HG02852 (cell line): ENCODE results near the gene PIK3C3.

ENCODE experiments used
- ATAC-seq: cut with Tn5 transposase; IDR thresholded peaks from one replicate; pipeline ENCODE4 v1.9.1; 2021; ENCODE audit warnings: mild to moderate bottlenecking, moderate library complexity; ENCODE audit not compliant: unreplicated experiment

The PIK3C3 gene

DNA sequence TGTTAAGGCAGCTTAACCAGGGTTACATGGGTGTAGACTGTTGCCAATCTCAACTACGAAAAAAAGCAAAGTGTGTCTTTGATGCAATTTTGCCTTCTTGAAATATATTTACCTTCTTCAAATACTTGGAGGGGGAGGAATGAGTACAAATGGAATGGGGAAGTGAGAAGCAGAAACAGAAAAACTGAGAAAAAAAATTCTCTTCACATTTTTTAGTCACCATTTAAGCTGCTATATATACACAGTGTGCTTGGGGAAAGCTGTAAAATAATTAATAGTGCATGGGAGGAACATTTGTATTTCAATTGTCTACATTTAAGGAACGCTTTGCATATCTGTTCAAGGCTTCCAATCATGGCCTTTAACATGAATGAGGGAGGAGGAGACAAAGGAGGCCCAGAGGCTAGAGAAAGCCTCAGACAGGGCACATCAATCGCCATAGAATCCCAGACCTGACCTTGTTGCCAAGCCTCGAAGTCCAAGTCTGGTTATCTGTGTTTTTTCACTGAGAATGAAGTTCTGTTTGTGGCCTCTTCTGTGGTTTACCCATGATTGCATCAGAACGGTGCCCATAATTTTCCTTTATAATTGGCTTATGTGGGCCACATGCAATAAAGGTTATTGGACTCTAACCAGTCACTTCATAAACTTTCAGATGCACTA is 158.6 kb downstream of the PIK3C3 start:
- ATAC-seq: peak; percentile 56

DNA sequence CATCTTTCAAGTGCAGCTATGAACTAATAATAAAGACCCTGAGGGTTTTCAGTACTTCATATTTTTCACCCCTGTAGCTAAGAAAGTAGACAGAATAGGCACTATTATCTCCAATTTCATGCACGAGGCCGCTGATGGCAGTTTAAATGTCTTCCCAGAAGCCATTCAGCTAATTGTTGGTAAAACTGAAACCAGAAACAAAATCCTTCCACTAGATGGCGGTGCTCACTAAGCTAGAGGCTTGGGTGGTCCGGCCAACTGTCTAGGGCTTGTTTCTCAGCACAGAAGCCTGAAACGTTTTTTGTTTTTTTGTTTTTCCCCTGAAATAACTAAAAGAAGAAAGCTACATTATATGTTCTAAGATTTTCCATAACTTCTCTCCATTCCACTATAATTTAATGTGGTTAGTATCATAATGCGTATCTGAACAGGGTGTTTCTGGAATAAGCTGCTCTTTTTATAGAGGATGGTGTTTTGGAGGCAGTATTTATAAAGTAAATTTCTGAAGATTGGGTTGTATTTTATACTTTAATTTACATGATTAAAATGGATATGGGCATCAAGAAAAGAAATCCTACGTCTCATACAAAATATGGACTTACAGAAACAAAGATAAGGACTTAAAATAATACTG is 159.4 kb downstream of the PIK3C3 start:
- peak; percentile 90 for ATAC-seq

DNA sequence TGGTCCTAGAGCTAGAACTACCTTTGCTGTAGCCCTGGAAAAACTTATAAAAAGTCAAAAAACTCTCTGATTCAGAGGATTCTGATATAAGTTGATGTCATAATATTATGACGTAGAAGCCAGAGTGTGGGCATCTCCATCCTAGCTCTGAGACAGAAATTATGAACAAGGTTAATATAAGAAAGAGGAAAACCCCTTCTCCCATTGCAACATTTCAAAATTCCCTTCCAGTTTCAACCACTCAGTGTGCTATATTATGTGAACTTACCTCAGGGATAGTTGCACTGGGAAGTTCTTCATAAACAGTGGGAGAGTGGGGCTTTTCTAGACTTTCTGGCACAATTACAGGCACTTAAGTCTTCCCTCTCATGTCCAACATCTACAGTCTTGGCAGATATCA is 171.6 kb downstream of the PIK3C3 start:
- no peak for ATAC-seq

GRCh38 chr18:42131066-42131929 is 176.3 kb downstream of the PIK3C3 start:
- no peak for ATAC-seq

DNA sequence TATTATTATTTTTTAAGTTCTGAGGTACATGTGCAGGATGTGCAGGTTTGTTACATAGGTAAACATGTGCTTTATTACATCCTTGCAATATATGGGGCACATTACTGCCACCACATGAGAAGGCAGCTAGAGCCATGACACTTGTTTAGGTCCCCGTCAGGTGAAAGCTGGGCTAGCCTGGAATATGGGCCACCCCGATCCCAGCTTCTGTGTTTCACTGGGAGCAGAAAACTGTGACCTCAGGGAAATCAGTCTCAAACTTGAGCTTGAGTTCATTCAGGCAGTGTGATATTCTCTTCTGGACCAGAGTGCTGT is 176.9 kb downstream of the PIK3C3 start:
- no peak for ATAC-seq
